Prostate gland (tissue), 2 donors: Measurements from ENCODE around the gene JDP2.
A peak's percentile ranks its signal among the peaks of the same experiment; 100 is the strongest.

Experiments
- CTCF ChIP-seq, 4 experiments: fragments of 200-600 bp in 2 of 4; fragments of 450-650 bp in 2 of 4; sonication (generic) in 2 of 4; IDR thresholded peaks; 1 replicate in 3 of 4; 2 replicates in 1 of 4; pipeline ENCODE4 v1.5.1; 2016 to 2019; ENCODE audit warnings: antibody characterized with exemption in 4 of 4, mild to moderate bottlenecking in 2 of 4, moderate library complexity in 2 of 4
- POLR2AphosphoS5 ChIP-seq: sonication (generic); formaldehyde crosslinking; IDR thresholded peaks from one replicate; pipeline ENCODE4 v1.6.1; 2017; ENCODE audit warnings: antibody characterized with exemption

GRCh38 chr14:75521415-75522199 is 93.8 kb downstream of the JDP2 start:
- TF ChIP-seq CTCF (IDR thresholded peaks at IDR 0.05) (no peak), POLR2AphosphoS5 (peak; percentile 84)
